NCI-H1930 (cell line): ENCODE results near the gene ITIH5.

Source experiments
- DNase-seq, 2 experiments: peaks; one replicate each; lab custom pipeline; 2025; lab: John Stamatoyannopoulos, UW

Gene ITIH5

DNA sequence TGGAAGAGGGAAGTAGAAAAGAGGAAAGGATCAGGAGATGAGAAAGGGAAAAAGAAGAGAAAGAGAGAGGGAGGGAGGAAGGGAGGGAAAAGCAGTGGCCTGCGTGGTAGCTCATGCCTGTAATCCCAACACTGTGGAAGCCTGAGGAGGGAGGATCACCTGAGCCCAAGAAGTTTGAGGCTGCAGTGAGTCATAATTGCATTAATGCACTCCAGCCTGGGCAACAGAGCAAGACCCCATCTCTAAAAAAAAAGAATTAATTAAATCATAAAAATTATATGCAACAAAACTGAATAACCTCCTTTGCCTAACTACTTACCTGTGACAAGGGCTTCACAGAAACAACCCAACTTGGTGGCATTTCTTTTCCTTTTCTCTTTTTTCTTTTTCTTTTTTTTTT is 148.1 kb downstream of the ITIH5 start:
- no peak for DNase-seq

DNA sequence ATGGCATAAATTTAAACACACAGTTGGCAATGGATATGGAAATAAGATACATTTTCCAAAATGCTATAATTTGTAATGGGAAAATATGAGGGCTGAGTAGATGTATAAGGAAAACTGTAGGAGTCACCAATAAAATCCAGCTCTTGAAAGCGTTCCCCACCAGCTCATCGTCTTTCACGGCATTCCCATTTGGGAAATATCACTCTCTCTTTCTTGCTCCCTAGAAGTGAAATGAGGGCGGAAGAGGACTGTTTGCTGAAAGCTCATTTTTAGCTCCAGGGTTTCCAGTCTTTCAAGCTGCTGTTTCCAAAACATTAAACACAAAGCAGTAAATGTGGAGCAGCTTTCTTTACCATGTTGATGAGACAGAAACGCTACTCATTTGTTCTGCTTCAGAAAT is 151.3 kb downstream of the ITIH5 start:
- no peak for DNase-seq

DNA sequence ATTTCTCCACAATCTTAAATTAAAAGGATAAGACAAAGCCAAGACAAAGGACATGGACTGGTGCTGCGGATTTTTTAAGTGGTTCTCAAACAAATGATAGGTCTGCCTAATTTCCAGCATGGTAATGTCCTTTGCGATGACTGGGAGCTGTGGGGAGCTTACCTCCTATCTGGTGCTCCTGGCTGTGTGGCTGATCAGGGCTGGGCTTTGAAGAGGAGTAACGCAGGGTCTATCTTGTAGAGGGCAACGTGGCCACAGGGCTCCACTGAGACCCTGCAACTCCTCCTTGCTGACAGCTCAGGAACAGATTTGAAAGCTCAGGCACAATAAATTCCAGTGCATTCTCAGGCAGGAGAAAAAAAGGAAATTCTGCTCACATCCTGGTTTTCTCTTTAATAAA is 152.8 kb downstream of the ITIH5 start:
- DNase-seq: no peak

DNA sequence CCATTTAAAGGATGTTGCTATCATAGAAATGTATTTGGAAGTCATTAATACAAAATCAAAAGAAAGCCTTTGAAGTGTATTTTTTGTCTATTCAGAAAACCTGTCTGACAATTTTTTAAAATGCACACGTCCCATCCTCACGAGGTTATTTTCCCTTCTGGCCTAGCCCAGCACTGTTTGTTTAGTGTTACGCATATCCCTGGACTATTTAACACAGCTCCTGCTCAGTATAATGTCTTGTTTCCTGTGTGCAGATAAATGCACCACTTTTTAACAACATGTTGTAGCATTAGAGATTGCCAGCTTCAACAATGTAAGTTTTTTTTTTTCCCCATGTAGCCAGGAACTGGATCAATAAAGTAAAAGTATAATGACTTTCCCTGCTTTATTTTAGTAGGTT is 153.3 kb downstream of the ITIH5 start:
- DNase-seq: no peak

DNA sequence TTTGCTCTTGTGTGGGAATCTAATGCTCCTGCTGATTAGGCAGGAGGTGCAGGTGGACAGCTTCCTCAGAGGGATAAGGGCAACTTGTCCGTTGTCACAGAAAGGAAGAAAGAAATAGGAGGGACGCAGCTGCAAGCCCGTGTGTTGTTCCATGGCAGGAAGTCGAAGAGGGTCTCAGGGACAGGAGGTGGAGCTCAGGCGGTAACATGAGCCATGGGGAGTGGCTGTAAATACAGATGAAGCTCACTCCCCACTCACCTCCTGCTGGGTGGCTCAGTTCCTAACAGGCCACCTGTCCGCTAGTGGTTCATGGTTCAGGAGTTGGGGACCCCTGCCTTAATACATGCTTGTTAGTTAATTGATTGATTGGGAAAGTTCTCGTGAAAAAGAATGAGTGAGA is 154.3 kb downstream of the ITIH5 start:
- no peak for DNase-seq

DNA sequence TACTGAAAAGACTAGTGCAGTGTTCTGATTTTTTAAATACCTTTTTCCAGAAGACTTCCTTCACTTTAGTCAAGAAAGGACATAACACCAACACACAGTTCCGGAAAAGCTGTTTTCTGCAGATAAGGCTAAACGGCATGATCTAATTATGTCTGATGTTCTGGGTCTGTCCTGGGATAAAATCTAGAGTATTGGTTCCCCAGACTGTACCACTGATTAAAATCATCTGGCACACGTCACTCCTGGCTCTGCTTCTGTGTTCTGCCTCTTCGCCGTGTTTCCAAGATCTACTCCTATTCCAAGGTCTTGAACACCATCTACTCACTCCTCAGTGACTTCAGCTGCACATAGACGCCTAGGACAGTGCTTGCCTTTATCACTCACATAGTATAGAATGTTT is 155.2 kb downstream of the ITIH5 start:
- no peak for DNase-seq
